ENCODE measurements around the gene MED13L. TPM values are rescaled to one million over a fixed set of nuclear protein-coding genes. Genes with fewer than 3 reads are reported as not detected.
A peak's percentile ranks its signal among the peaks of the same experiment; 100 is the strongest.

MED13L gene
- total RNA-seq, 4 donors from 2014 or later = 168 to 349 (median 246) TPM

GRCh38 chr12:116321913-116322312 is 44.4 kb upstream of the MED13L start:
- Histone ChIP-seq H3K27ac (no peak overlapping the region), H3K36me3 (no peaks in the 10 kb centered on the region), H3K9me3 (no peaks in the 10 kb centered on the region), H3K4me1 (peaks cover 11 to 24% of the 10 kb centered on the region in 2 donors), H3K27me3 (no peaks in the 10 kb centered on the region), H3K4me3 (replicated peaks in 1 of 3) (no peak overlapping the region)
- DNase-seq = no peak
- 92 to 97% methylated on average over 6 of the region's 6 CpGs for WGBS, 2 donors
- TF ChIP-seq POLR2A (IDR thresholded peaks at IDR 0.05) (no peak), CTCF (IDR thresholded peaks at IDR 0.05) (no peak)
- intact Hi-C loops (cut with DNase I) = no loop called here

- peaks cover 11 to 24% of the 10 kb centered on the region in 2 donors for H3K4me1 ChIP-seq
- H3K27ac ChIP-seq = peak overlapping the region in 1 of 3 donors; percentile 36
- H3K4me3 ChIP-seq (replicated peaks in 1 of 3) = no peak overlapping the region
- H3K36me3 ChIP-seq = no peaks in the 10 kb centered on the region
- no peaks in the 10 kb centered on the region for H3K9me3 ChIP-seq
- DNase-seq = no peak
- intact Hi-C loops (cut with DNase I) = no loop called here
- TF ChIP-seq POLR2A (IDR thresholded peaks at IDR 0.05) = no peak
- TF ChIP-seq CTCF (IDR thresholded peaks at IDR 0.05) = no peak
- WGBS, 2 donors = 64 to 85% methylated on average over 2 of the region's 2 CpGs
- H3K27me3 ChIP-seq = no peaks in the 10 kb centered on the region
These were observed 43.3 kb upstream of the MED13L start for GRCh38 chr12:116320791-116321217.

- peak overlapping the region in 2 of 3 donors; percentile 7 to 61 for H3K27ac ChIP-seq
- no peaks in the 10 kb centered on the region for H3K9me3 ChIP-seq
- peaks cover 11 to 24% of the 10 kb centered on the region in 2 donors for H3K4me1 ChIP-seq
- intact Hi-C loops (cut with DNase I) = no loop called here
- peak; percentile 22 to 31 for DNase-seq
- no peak overlapping the region for H3K4me3 ChIP-seq (replicated peaks in 1 of 3)
- H3K27me3 ChIP-seq = no peaks in the 10 kb centered on the region
- 43 to 57% methylated on average over 16 of the region's 16 CpGs for WGBS, 2 donors
- no peaks in the 10 kb centered on the region for H3K36me3 ChIP-seq
- no peak for TF ChIP-seq CTCF (IDR thresholded peaks at IDR 0.05)
- no peak for TF ChIP-seq POLR2A (IDR thresholded peaks at IDR 0.05)
These were observed 42.6 kb upstream of the MED13L start for GRCh38 chr12:116319898-116320621.

- intact Hi-C loops (cut with DNase I) = no loop called here
- H3K4me1 ChIP-seq = peaks cover 11 to 24% of the 10 kb centered on the region in 2 donors
- peak in 1 of 2 donors; percentile 22 for DNase-seq
- peak overlapping the region in 2 of 3 donors; percentile 7 to 61 for H3K27ac ChIP-seq
- TF ChIP-seq CTCF (IDR thresholded peaks at IDR 0.05) = no peak
- TF ChIP-seq POLR2A (IDR thresholded peaks at IDR 0.05) = no peak
- 34 to 35% methylated on average over 14 of the region's 14 CpGs for WGBS, 2 donors
- no peaks in the 10 kb centered on the region for H3K9me3 ChIP-seq
- H3K36me3 ChIP-seq = no peaks in the 10 kb centered on the region
- peak overlapping the region in 1 of 3 donors; percentile 2 for H3K4me3 ChIP-seq (replicated peaks in 1 of 3)
- H3K27me3 ChIP-seq = no peaks in the 10 kb centered on the region
These were observed 41.9 kb upstream of the MED13L start for GRCh38 chr12:116319233-116319897.

Measured in thyroid gland (tissue), 4 donors.